ACC112 (cell line): ENCODE data around the gene PLK5.
A peak's percentile ranks its signal among the peaks of the same experiment; 100 is the strongest.
"Not testable (repeated sequence)": the region's sequence is repeated elsewhere in the genome, so short reads cannot be mapped to it uniquely, and the experiment has no call there.

Source experiments
- H2AFZ ChIP-seq: fragments of 200-600 bp; sonication (generic); one replicate; pipeline ENCODE4 v1.6.0; 2017; ENCODE audit warnings: antibody characterized with exemption, low read length; ENCODE audit not compliant: unreplicated experiment
- H3K27ac ChIP-seq: fragments of 200-600 bp; sonication (generic); 2 replicates; pipeline ENCODE4 v1.5.1; 2014; ENCODE audit warnings: low read depth, mild to moderate bottlenecking, antibody characterized with exemption, low read length, moderate library complexity
- H3K27me3 ChIP-seq: fragments of 200-600 bp; sonication (generic); 2 replicates; pipeline ENCODE4 v1.6.1; 2014; ENCODE audit warnings: mild to moderate bottlenecking, antibody characterized with exemption, low read length, moderate library complexity, mixed read lengths; ENCODE audit not compliant: insufficient read depth
- H3K36me3 ChIP-seq: fragments of 200-600 bp; sonication (generic); 2 replicates; pipeline ENCODE4 v1.6.1; 2016; ENCODE audit warnings: mild to moderate bottlenecking, antibody characterized with exemption, low read length, moderate library complexity, mixed read lengths; ENCODE audit not compliant: insufficient read depth
- H3K4me1 ChIP-seq: fragments of 200-600 bp; sonication (generic); one replicate; pipeline ENCODE4 v1.6.1; 2016; ENCODE audit warnings: low read length, mixed read lengths; ENCODE audit not compliant: insufficient read depth, unreplicated experiment, control insufficient read depth
- H3K4me3 ChIP-seq: fragments of 200-600 bp; sonication (generic); 2 replicates; pipeline ENCODE4 v1.5.1; 2014; ENCODE audit warnings: mild to moderate bottlenecking, low read depth, low read length
- H3K79me2 ChIP-seq: fragments of 200-600 bp; sonication (generic); one replicate; pipeline ENCODE4 v1.6.0; 2016; ENCODE audit warnings: low read length; ENCODE audit not compliant: control insufficient read depth, unreplicated experiment, insufficient read depth

PLK5 gene

GRCh38 chr19:1528596-1529429 is 4.9 kb downstream of the PLK5 start:
- Histone ChIP-seq H3K27me3 (peaks cover 10% of the 10 kb centered on the region), H2AFZ (no peak overlapping the region), H3K79me2 (no peaks in the 10 kb centered on the region), H3K4me3 (no peak overlapping the region), H3K4me1 (no peaks in the 10 kb centered on the region), H3K27ac (no peak overlapping the region), H3K36me3 (no peaks in the 10 kb centered on the region)

GRCh38 chr19:1529430-1529816 is 5.5 kb downstream of the PLK5 start:
- H3K36me3 ChIP-seq: no peaks in the 10 kb centered on the region
- H3K4me3 ChIP-seq: no peak overlapping the region
- no peak overlapping the region for H2AFZ ChIP-seq
- no peaks in the 10 kb centered on the region for H3K79me2 ChIP-seq
- H3K27ac ChIP-seq: no peak overlapping the region
- H3K4me1 ChIP-seq: no peaks in the 10 kb centered on the region
- H3K27me3 ChIP-seq: peaks cover 8% of the 10 kb centered on the region

DNA sequence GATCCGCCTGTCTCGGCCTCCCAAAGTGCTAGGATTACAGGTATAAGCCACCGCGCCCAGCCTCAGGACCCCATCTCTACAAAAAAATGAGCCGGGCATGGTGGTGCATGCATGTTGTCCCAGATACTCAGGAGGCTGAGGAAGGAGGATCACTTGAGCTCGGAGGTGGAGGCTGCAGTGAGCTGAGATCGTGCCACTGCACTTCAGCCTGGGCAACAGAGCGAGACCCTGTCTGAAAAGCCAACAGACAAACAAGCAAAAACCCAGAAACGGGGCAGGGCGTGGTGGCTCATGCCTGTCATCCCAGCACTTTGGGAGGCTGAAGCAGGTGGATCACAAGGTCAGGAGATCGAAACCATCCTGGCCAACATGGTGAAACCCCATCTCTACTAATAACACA is 7.0 kb downstream of the PLK5 start:
- H3K79me2 ChIP-seq, H3K27me3 ChIP-seq, H3K36me3 ChIP-seq, H3K27ac ChIP-seq, H3K4me1 ChIP-seq, H2AFZ ChIP-seq, H3K4me3 ChIP-seq: not testable (repeated sequence)

GRCh38 chr19:1531587-1531986 is 7.7 kb downstream of the PLK5 start:
- H3K79me2 ChIP-seq: no peaks in the 10 kb centered on the region
- H3K4me3 ChIP-seq: no peak overlapping the region
- no peaks in the 10 kb centered on the region for H3K4me1 ChIP-seq
- H3K27me3 ChIP-seq: no peaks in the 10 kb centered on the region
- no peaks in the 10 kb centered on the region for H3K36me3 ChIP-seq
- no peak overlapping the region for H3K27ac ChIP-seq
- H2AFZ ChIP-seq: no peak overlapping the region

GRCh38 chr19:1532003-1532402 is 8.1 kb downstream of the PLK5 start:
- H2AFZ ChIP-seq: no peak overlapping the region
- no peaks in the 10 kb centered on the region for H3K27me3 ChIP-seq

GRCh38 chr19:1533510-1534150 is 9.8 kb downstream of the PLK5 start:
- H2AFZ ChIP-seq: no peak overlapping the region
- no peaks in the 10 kb centered on the region for H3K36me3 ChIP-seq

More at GRCh38 chr19:1532003-1532402, 8.1 kb downstream of the PLK5 start:
- no peaks in the 10 kb centered on the region for H3K4me1 ChIP-seq
- no peaks in the 10 kb centered on the region for H3K36me3 ChIP-seq
- H3K4me3 ChIP-seq: no peak overlapping the region
- no peak overlapping the region for H3K27ac ChIP-seq
- no peaks in the 10 kb centered on the region for H3K79me2 ChIP-seq

DNA sequence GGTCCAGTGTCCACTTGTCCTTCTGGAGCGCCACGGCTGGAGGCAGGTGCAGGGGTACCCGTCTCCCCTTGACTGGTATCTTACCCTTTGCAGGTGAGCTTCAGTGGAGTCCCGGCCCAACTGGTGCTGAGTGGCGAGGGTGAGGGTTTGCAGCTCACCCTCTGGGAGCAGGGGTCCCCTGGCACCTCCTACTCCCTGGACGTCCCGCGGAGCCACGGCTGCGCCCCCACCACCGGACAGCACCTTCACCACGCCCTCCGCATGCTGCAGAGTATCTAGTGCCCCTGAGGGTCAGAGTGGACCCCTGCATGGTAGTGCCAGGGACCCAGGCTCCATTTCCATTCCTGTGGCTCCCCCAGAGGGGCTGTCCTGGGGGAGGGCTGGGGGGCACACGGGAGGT is 11.1 kb downstream of the PLK5 start:
- Histone ChIP-seq H3K4me3 (no peak overlapping the region), H3K79me2 (no peaks in the 10 kb centered on the region), H3K27ac (no peak overlapping the region), H3K27me3 (no peaks in the 10 kb centered on the region), H3K36me3 (no peaks in the 10 kb centered on the region), H3K4me1 (peaks cover 5% of the 10 kb centered on the region), H2AFZ (no peak overlapping the region)

More at GRCh38 chr19:1533510-1534150, 9.8 kb downstream of the PLK5 start:
- Histone ChIP-seq H3K79me2 (no peaks in the 10 kb centered on the region), H3K27ac (no peak overlapping the region), H3K4me3 (no peak overlapping the region), H3K4me1 (peaks cover 1% of the 10 kb centered on the region), H3K27me3 (no peaks in the 10 kb centered on the region)

- H3K4me1 ChIP-seq, H2AFZ ChIP-seq, H3K4me3 ChIP-seq, H3K27me3 ChIP-seq, H3K27ac ChIP-seq, H3K79me2 ChIP-seq, H3K36me3 ChIP-seq: not testable (repeated sequence)
These were observed 11.8 kb downstream of the PLK5 start for GRCh38 chr19:1535699-1536098.

GRCh38 chr19:1538978-1539377 is 15.1 kb downstream of the PLK5 start:
- Histone ChIP-seq H3K79me2 (no peaks in the 10 kb centered on the region), H3K27me3 (no peaks in the 10 kb centered on the region), H3K36me3 (no peaks in the 10 kb centered on the region), H2AFZ (no peak overlapping the region), H3K27ac (no peak overlapping the region), H3K4me1 (peaks cover 5% of the 10 kb centered on the region), H3K4me3 (peak overlapping the region; percentile 59)

- not testable (repeated sequence) for H2AFZ ChIP-seq, H3K4me1 ChIP-seq, H3K27ac ChIP-seq, H3K27me3 ChIP-seq, H3K36me3 ChIP-seq, H3K79me2 ChIP-seq, H3K4me3 ChIP-seq
These were observed 15.9 kb downstream of the PLK5 start for GRCh38 chr19:1539749-1540148.

DNA sequence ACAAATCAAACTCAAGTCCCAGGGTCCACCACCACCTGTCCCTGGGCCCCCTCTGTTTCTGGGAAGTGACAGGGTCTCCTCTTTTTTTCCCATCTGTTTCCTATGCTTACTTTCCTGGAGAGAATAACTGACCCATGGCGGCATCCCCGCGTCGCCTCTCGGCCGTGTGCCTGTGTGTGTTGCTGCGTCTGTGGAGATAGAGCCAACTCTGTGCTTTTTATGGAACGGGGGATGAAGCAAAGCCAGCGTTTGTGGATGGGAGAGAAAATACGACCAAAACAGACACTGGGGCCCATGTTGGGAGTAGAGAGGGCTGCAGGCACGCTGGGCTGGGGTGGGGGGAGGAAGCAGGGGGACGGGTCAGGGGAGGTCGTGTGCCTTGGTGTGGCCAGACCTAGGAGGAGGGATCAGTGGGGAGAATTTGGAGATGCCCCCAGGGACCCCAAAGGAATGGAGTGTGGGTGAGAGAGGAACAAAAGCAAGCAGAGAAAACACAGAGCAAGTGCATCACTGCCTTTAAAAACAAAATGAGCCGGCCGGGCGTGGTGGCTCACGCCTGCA is 16.6 kb downstream of the PLK5 start:
- Histone ChIP-seq H3K27me3 (no peaks in the 10 kb centered on the region), H3K4me3 (no peak overlapping the region), H3K27ac (no peak overlapping the region), H3K4me1 (peaks cover 5% of the 10 kb centered on the region), H3K36me3 (no peaks in the 10 kb centered on the region), H3K79me2 (no peaks in the 10 kb centered on the region), H2AFZ (no peak overlapping the region)
